Jurkat, Clone E6-1 (cell line): ENCODE data around the gene MAP1LC3B2. TPM values are rescaled to one million over a fixed set of nuclear protein-coding genes. Genes with fewer than 3 reads are reported as not detected.

Source experiments
- DNase-seq: peaks from one replicate; pipeline ENCODE4 v3.0.0-alpha.2; 2011; ENCODE audit warnings: low read depth, low spot score
- H3K4me3 ChIP-seq: 2 replicates; pipeline ENCODE4 v1.5.1; 2011; ENCODE audit warnings: mild to moderate bottlenecking, low read length, control low read depth, moderate library complexity
- polyA plus RNA-seq: library from polyadenylated mRNA; unstranded; fragments of >200 nt; gene quantifications from one replicate; pipeline ENCODE4 v1.2.1, GENCODE V29; 2012; ENCODE audit warnings: missing spikeins; ENCODE audit not compliant: insufficient read length, insufficient read depth

MAP1LC3B2 gene
- polyA plus RNA-seq = 14.6 TPM

DNA sequence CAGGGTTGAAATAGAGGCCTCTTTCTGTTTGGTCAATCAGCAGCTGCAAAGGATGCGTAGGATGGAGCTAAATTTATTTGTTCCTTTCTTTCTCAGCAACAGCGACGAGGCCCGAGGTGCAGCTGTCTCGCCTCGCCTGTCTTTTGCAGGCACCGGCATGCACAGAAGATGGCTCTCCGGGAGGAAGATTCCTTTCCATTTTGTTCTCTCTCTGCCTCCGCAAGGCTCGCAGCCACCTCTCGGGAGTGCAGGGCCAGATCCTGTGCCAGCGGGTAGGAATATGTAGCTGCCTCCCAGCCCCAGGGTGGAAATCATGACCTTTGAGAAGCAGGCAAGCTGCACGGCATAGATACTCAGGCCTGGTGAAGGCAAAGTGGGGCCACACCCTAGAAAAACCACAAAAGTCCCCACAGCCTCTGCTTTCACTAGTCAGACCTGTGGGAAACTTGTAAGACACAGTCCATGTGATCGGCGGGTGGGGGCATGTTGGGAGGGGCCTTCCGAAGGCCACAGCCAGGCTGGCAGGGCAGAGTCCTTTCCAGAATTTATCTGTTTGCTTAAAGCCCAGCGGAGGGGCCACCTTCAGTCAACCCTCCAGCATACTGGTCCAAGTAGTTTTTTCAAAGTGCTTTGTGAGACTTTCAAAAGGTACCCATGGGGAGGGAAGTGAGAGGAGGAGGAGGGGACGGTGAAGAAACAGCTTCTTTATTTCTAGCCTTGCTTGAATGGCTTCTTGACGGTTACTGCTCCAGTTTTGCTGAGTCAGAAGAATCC is at the start of gene MAP1LC3B2:
Gene MAP1LC3B2, plus strand, starts transcription at position 220 of the 774 bp plus-strand sequence. CDS start 16,562 bp downstream, outside the sequence.
- H3K4me3 ChIP-seq = peak within 1 kb of the TSS; percentile 51
- peak; percentile 97 for DNase-seq

DNA sequence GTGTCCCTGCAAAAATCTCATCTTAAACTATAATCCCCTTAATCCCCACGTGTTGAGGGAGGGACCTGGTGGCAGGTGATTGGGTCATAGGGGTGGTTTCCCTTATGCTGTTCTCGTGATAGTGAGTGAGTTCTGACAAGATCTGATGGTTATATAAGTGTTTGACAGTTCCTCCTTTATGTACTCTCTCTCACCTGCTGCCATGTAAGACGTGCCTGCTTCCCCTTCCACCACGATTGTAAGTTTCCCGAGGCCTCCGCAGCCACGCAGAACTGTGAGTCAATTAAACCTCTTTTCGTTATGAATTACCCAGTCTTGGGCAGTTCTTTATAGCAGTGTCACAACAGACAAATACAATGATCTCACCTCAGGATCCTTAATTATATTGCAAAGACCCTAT is 45.2 kb upstream of the MAP1LC3B2 start:
- DNase-seq = no peak
- no peak overlapping the region for H3K4me3 ChIP-seq

DNA sequence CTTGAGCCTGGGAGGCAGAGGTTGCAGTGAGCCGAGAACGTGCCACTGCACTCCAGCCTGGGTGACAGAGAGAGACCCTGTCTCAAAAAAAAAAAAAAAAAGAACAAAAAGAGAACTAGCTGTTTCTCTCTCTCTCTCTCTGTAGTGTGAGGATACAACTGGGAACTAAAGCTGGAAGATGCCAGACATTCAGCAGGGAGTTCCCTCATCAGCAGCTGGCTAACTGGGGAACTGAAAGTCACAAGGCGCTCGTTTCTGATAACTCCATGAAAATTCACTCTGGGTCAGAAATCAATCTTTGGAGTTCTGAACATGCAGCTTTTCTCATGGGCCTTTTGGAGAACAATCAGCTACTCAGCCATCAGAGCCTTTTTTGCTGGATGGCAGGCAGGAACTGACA is 43.5 kb upstream of the MAP1LC3B2 start:
- DNase-seq = no peak
- no peak overlapping the region for H3K4me3 ChIP-seq

DNA sequence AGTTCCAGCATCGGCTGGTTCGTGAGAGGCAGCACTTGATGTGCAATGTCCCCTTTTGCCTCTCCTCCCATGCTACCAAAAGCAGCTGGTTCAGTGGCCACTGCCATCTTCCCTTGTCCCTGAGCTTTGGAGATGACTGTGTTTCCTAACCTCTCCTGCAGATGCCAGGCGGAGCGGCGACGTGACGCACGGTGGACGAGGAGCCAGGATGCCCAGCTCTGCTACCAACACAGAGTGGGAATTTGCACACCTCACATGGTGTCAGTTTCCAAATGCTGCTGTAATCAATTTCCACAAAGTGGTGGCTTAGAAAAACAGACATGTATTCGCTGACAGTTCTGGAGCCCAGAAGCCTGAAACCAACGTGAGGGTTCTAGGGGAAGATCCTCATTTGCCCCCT is 42.5 kb upstream of the MAP1LC3B2 start:
- H3K4me3 ChIP-seq = no peak overlapping the region
- DNase-seq = no peak

DNA sequence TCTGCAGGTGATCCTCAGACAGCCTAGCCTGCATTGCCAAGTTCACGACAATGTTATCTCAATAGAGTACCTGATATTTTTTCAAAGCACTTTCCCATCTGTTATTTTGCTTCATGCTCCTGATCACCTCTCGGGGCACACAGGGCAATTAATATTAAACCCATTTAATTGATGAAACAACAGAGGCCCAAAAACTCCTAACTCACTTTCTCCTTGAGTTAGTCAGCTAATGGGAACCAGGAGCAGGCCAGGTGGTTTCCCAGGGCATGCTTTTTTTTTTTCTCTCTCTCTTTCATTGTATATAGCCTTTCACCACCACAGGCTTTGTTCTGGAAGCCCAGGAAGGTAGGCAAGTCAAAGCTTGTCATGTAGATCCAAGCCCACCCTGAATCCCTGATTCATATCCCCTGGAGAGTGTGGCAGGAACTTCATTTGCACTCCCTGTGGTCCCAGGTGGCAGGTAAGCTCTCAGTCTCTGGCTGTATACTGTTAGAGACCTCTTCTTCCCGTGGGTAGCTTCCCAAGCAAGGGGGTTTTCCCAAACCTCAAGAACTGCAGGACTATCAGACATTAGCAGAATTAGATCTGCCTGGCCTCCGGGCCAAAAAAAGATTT is 41.6 kb upstream of the MAP1LC3B2 start:
- DNase-seq = no peak

DNA sequence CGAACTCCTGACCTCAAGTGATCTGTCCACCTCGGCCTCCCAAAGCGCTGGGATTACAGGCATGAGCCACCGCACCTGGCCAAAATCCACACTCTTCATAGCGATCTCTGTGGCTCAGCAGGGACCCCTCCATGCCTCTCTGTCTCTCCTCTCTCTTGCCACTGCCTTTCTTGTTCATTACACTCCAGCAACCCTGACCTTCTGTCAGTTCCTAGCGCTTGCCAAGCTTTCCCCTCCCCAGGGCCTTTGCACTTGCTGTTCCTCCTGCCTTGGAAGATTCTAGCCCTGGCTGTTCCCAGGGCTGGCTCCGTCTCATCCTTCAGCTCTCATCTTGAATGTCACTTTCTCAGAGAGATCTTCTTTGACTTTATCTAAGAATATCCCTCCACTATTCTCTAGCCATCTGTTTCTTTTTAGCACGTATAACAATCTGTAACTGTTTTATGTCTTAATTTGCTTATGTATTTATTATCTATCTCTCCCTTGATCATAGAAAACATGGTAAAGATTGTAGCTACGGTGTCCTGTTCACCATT is 38.9 kb upstream of the MAP1LC3B2 start:
- H3K4me3 ChIP-seq = no peak overlapping the region
- DNase-seq = no peak

More for the DNA sequence above, 41.6 kb upstream of the MAP1LC3B2 start:
- H3K4me3 ChIP-seq = no peak overlapping the region

GRCh38 chr12:116520801-116521471 is 38.2 kb upstream of the MAP1LC3B2 start:
- no peak for DNase-seq
- no peak overlapping the region for H3K4me3 ChIP-seq

GRCh38 chr12:116524311-116524710 is 34.9 kb upstream of the MAP1LC3B2 start:
- no peak overlapping the region for H3K4me3 ChIP-seq
- no peak for DNase-seq

GRCh38 chr12:116524964-116525379 is 34.2 kb upstream of the MAP1LC3B2 start:
- no peak for DNase-seq
- H3K4me3 ChIP-seq = no peak overlapping the region

DNA sequence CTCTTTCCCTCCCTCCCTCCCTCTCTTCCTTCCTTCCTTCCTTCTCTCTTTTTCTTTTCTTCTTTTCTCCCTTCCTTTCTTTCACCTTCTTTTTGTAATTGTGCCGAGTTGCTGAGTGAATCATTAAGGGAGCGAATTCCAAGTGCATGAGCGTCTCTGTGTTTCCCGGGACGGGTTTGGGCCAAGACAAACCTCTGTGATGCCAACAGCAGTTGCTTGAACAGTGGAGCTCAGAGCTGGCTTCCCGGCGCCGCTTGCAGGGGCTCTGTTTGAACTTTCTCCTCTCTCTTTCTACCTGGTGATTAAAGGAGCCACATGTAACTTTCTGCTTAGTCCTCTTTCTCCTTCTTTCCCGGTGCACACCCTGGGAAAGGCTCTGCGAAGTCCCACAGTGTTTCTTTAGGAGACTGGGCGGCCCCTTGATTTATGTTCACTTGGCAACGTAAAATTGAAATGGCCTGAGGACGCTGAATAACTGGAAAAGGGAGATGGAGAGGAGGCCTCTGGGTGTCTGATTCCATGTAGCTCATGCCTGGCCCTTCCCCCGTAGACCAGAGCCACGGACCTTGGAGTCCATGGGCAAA is 33.7 kb upstream of the MAP1LC3B2 start:
- no peak for DNase-seq
- no peak overlapping the region for H3K4me3 ChIP-seq

DNA sequence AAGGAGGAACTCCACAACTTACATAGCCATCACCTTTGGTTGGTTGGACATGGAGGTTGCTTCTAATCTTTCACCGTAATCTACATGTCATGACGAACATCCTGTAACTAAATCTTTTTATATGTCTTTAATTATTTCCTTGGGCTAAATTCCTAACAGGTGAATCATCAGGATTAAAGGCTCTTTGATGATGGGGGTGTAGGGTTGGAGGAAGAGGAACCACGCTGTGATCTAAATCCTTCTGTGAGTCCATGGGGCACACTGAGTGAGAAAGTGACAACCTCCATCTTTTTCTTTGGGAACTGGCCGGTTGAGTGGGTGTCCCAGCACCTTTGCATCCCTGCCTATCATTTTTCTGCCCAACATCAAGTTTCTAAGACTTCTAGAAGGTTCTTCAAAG is 31.1 kb upstream of the MAP1LC3B2 start:
- no peak overlapping the region for H3K4me3 ChIP-seq
- no peak for DNase-seq

- H3K4me3 ChIP-seq = no peak overlapping the region
- DNase-seq = no peak
Measured at GRCh38 chr12:116528498-116528897, 30.7 kb upstream of the MAP1LC3B2 start.

DNA sequence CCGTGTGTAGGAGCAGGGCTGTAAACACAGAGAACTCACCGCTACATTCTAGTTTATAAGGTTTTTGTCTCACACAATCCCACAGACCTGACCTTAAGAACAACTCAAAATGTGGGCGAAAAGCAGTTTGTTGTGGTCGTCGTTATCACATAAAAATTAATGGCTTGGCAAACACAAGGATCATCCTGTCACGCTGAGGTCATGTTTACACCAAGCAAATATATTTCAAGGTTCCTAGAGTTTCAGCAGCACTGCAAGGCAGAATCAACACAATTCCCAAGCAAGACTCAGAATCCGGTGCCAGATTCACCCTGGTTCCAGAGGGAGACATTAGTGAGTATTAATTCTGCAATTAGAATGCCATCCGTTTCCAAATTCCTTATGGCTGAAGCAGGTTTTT is 30.1 kb upstream of the MAP1LC3B2 start:
- DNase-seq = no peak

DNA sequence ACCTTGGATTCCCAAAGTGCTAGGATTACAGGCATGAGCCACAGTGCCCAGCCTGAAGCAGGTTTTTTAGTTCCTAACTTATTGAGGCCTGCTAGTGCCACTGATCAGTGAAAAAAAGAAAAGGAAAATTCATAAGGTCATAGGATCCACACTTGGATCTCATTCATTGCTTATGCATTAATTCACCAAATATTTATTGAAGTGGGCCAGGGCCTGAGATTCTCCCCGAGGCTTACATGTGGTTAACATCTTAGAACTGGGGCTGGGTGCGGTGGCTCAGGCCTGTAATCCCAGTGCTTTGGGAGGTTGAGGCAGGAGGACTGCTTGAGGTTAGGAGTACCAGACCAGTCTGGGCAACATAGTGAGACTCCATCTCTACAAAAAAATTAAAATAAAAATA is 29.5 kb upstream of the MAP1LC3B2 start:
- DNase-seq = no peak
- H3K4me3 ChIP-seq = no peak overlapping the region

More for the DNA sequence above, 30.1 kb upstream of the MAP1LC3B2 start:
- no peak overlapping the region for H3K4me3 ChIP-seq

GRCh38 chr12:116532428-116532827 is 26.8 kb upstream of the MAP1LC3B2 start:
- no peak for DNase-seq
- H3K4me3 ChIP-seq = no peak overlapping the region

GRCh38 chr12:116532986-116533342 is 26.2 kb upstream of the MAP1LC3B2 start:
- peak overlapping the region; percentile 66 for H3K4me3 ChIP-seq

GRCh38 chr12:116533343-116534251 is 25.6 kb upstream of the MAP1LC3B2 start:
- peak overlapping the region; percentile 66 for H3K4me3 ChIP-seq
- DNase-seq = peak; percentile 60

More at GRCh38 chr12:116532986-116533342, 26.2 kb upstream of the MAP1LC3B2 start:
- DNase-seq = no peak

DNA sequence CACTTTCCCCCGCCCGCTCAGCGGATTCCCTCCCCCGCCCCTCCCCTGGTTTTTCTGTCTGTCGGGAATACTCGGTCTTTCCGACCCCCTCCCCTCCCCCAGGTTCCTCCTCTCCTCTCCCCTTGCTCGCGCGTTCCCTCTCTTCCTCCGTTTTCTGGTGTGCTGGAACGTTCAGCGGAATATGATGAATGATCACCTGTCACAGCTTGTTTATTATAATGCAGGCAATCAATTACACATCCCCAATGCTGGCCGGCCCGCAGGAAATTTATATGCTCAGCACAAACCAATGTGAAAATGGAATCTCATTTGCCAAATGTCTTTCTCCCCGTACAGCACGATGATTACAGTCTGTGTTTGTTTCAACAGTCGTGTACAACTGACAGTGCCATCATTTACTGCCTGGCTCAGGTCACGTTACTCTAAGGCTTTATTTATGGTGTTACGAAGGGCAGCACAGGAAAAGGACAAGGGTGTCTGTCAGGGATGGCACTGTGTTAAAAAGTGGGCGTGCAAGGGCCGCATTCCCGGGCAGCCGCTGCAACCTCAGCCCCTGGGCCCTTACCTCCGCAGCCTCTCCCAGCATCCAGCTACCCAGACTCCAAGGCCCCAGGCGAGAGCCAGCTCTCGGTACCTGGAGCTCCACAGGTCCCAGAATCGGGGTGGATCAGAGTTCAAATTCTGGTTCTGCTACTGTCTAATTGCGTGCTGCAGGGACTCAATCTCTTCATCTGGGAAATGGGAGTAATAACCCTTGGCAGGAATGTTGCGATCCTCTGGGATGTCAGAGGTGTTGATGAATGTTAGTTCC is 24.7 kb upstream of the MAP1LC3B2 start:
- H3K4me3 ChIP-seq = no peak overlapping the region
- no peak for DNase-seq
